Fibroblast of upper back skin (primary cell): ENCODE data around the gene SYCP1.
"Not testable (repeated sequence)": the region's sequence is repeated elsewhere in the genome, so short reads cannot be mapped to it uniquely, and the experiment has no call there.

Experiments
- DNase-seq: peaks from one replicate; pipeline ENCODE4 v3.0.0-alpha.2; 2013

Gene SYCP1

DNA sequence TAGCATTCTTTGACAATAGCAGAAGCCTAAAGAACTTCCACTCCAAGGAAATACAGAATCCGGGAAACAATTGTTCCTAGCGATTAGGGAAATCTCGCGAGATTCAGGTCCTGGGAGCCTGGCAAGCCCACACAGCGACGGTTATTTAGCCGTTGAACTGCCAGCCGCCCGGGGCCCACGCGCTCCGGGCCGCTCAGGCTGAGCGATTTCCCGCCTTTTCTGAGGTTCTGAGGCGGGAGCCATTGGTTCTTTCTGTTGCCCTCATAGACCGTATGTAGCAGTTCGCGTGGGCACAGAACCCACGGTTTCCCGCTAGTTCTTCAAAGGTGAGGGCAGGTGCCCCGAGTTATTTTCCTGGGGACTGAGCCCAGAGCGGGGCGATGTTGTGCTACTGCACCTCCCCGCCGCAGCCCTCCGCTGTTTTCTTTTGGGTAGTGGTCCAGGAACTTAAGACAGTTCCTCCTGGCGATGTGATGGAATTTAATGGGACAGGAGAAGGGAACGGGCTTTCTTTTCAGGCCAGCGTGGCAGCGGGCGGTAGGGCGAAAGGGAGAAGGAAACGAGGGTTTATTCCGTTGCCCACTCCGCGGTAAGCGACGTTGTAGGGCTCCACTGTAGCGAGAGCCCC, at the start of gene SYCP1:
Gene SYCP1, plus strand, starts transcription at position 171 of the 628 bp plus-strand sequence. CDS start 602 bp downstream, outside the sequence.
- peak; percentile 1 for DNase-seq

GRCh38 chr1:114819869-114820268, 34.8 kb upstream of the SYCP1 start:
- no peak for DNase-seq

DNA sequence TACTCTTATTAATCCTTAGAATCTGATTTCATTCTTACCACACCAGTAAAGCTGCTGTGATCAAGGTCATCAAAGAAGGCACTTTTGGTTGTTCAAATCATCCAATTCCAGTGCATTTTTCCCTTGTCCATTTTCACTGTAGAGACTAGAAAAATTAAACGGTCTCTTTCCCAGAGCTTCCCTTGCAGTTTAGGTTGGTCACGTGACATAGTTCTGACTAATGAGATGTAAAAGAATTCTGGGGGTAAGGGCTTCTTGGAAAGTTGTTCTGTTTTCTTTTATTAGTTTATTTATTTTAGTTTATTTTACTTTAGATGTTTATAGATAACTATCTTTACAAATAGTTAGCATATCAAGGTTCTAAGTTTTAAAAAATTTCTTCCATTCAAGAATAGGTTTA, 34.3 kb upstream of the SYCP1 start:
- no peak for DNase-seq

GRCh38 chr1:114821978-114822377, 32.7 kb upstream of the SYCP1 start:
- no peak for DNase-seq

DNA sequence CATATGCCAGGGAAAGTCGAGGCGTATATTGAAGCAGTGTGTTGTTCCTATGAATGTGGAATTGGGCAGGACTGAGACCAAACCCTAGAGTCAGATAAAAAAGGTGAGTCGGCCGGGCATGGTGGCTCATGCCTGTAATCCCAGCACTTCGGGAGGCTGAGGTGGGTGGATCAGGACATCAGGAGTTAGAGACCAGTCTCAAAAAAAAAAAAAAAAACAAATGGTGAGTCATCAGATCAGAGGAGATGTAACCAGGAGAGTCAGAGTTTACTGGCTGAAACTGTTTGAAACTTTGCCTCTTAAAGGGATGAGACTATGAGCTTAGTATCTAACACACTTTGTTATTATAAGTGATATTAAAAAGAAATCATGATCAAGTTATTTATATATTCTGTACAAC, 26.4 kb upstream of the SYCP1 start:
- DNase-seq = no peak

DNA sequence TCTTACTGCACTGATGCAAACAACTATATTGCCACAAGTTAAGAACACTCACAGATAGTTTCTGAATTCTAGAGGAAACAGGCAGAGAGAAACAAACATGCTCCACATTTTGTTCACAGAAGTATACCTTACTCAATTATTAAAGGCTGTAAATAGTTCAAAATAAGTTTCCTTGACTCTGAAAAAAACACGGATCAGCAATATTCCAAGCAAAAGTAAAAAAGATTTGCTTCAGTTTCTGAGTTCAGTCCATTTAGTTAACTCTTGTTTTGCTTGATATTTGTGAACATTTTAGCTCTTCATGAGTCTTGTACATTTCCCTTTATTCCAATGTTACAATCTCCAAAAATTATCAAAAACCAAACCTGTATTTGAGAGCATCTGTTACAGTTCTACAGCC, 24.6 kb upstream of the SYCP1 start:
- not testable (repeated sequence) for DNase-seq

GRCh38 chr1:114831276-114831994, 23.2 kb upstream of the SYCP1 start:
- no peak for DNase-seq

DNA sequence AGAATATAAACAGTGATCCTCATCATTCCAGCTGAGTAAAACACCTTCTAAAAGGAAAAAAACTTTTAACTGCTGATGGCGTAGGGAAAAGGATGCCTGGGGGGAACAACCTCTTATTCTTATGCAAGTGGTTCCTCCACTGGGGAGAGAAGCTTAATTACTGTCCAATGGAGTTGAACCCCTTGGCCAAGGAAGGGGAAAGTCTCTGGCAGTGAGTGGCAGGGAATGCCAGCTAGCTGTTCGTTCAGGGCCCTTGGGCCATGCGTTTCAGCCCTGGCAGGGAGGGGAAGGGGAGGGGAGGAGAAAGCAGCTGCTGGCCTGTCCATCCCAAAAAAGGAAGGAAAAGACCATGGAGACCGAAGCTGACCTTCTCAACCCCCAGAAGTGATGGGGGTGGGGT, 22.6 kb upstream of the SYCP1 start:
- no peak for DNase-seq

DNA sequence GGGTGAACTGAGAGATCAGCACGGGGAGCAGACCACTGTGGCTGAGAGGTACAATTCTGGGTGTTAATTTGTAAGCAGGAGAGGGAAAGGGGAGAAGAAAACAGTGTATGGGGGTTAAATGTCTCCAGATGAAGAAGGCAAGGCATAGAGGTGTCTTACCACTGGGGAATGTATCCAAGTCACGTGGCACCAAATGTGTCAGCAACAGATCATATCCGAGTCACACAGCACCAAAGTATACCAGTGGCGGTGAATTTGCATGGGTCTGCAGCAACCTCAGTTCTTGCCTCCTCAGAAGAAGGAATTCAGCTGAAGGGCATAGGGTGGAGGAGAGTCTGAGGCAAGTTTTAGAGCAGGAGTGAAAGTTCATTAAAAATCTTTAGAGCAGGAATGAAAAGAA, 21.2 kb upstream of the SYCP1 start:
- peak; percentile 16 for DNase-seq

- no peak for DNase-seq
Measured at GRCh38 chr1:114844270-114844669, 10.4 kb upstream of the SYCP1 start.

GRCh38 chr1:114853584-114853983, 1.1 kb upstream of the SYCP1 start:
- no peak for DNase-seq

DNA sequence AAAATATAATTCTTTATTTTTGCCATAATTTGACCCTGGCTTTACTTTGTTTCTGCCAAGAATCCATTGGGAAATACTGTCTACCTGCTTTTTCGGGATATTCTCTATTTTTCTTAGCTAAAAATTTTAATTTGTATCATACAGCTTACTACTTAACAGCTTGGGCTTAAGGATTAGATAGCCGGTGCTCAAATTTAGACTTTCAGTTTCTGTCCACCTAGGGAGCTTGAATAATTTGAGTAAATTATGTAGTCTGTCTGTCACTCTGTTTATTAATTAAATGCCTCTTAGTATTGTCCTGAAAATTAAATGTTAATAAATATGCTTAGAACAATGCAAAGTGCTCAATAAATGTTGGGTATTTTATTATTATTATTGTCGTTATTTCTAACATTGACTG, 6.7 kb downstream of the SYCP1 start:
- no peak for DNase-seq

GRCh38 chr1:114892194-114892918, 37.7 kb downstream of the SYCP1 start:
- no peak for DNase-seq

GRCh38 chr1:114896795-114897194, 42.1 kb downstream of the SYCP1 start:
- no peak for DNase-seq

GRCh38 chr1:114901814-114902213, 47.2 kb downstream of the SYCP1 start:
- no peak for DNase-seq

DNA sequence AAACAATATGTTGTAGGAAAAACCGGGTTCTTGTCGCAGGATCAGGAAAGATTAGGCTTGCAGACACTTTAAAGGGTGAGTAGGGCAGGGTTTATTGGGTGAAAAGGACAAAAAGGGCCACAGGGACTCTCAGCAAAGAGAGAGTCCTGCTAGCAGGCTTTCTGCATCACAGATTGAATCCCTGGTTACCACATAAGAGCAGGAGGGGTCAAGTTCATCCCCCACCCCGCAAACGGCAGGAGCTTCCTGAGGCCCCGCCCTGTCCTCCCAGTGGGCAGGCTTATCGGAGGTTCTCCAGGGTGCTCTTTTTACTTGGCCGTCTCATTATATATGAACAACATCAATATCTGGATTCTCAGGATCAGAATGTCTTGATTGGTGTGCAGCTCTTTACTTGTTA, 47.7 kb downstream of the SYCP1 start:
- DNase-seq = no peak

DNA sequence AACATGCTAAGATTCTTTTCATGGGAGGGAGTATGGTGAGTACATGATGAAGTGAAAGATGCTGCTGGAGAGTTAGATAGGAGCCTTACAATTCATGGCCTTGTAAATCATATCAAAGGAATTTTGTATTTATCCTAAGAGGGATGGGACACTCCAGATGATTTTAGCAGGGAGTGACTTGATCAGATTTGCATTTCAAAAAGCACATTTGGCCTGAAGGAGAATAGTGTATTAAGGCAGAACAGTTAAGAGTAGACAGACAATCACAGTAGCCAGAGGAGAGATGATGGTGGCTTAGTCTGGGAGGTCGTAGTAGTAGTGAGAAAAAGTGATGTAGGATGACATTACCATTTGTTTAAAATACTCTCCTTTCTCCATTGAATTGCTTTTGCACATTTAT, 48.8 kb downstream of the SYCP1 start:
- no peak for DNase-seq

GRCh38 chr1:114915720-114916119, 61.1 kb downstream of the SYCP1 start:
- DNase-seq = not testable (repeated sequence)

GRCh38 chr1:114926607-114927006, 71.9 kb downstream of the SYCP1 start:
- no peak for DNase-seq

- DNase-seq = no peak
Measured at GRCh38 chr1:114927401-114927800, 72.7 kb downstream of the SYCP1 start.

- peak; percentile 0 for DNase-seq
Measured at GRCh38 chr1:114956570-114956969, 101.9 kb downstream of the SYCP1 start.

DNA sequence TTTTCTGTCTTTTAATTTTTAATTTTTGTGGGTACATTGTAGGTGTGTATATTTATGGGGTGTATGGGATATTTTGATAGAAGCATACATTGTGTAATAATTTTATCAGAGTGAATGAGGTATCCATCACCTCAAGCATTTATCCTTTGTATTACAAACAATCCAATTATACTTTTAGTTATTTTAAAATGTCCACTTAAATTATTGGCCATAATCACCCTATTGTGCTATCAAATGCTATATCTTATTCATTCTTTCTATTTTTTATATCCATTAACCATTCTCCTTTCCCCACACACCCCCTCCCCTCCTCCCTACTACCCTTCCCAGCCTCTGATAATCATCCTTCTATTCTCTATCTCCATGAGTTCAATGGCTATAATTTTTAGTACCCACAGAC, 104.8 kb downstream of the SYCP1 start:
- DNase-seq = no peak

DNA sequence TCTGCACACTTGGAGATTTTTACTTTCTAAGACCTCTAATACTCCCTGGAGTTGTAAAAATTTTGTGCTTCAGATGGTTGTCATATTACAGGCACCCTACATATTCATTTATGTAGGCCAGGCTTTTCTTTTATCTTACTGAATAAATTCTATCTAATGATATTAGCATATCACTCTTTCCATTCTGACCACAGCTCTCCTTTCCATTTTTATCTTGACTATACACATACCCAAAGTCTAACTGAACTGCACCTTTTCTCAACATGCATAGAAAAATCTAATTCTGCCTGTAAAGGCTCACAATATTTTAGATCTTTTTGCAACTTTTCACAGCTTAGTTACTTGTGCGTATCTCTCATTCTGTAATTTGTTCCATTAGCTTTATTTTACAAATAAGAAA, 122.2 kb downstream of the SYCP1 start:
- no peak for DNase-seq

DNA sequence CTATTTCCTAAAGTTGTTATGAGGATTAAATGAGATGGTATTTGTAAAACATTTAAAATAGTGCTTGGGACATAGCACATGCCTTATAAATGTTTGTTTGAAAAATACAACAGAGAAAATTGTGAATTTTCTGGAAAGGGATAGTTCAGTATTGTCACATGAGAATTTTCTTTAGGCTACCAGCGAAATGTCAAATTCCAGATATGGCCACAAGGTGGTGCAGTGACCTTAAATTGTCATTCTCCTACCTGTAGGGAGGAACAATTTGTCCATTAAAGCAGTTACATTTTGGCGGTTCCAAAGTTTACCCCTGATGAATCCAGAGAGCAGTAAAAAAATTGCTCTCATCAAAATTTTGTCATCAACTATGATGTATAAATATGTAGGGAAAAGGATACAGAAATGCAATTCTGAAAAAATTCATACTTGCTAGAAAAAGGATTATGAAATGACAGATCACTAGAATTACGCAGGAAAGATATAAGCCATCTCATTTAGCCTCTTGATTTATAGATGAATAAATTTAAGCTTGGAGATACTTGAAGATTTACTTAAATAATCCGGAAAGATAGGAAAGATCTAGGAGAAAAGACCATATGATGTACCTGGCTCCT, 124.7 kb downstream of the SYCP1 start:
- peak; percentile 53 for DNase-seq
